NCI-H1694 (cell line): ENCODE data around the gene STARD7.
"Not testable (repeated sequence)": the region's sequence is repeated elsewhere in the genome, so short reads cannot be mapped to it uniquely, and the experiment has no call there.

Source experiments
- DNase-seq: peaks from one replicate; lab custom pipeline; 2025; lab: John Stamatoyannopoulos, UW

STARD7 gene

GRCh38 chr2:96148410-96149217, 60.0 kb downstream of the STARD7 start:
- peak; percentile 52 for DNase-seq

GRCh38 chr2:96147593-96148201, 60.9 kb downstream of the STARD7 start:
- no peak for DNase-seq

- DNase-seq = no peak
Observed at GRCh38 chr2:96146881-96147592, 61.6 kb downstream of the STARD7 start.

GRCh38 chr2:96146153-96146880, 62.3 kb downstream of the STARD7 start:
- DNase-seq = no peak

- DNase-seq = no peak
Observed at GRCh38 chr2:96145848-96146152, 62.8 kb downstream of the STARD7 start.

- DNase-seq = no peak
Observed at GRCh38 chr2:96145036-96145847, 63.4 kb downstream of the STARD7 start, which contains the start of gene DUSP2. TSS of gene DUSP2 (minus strand) at chr2:96145440. CDS start at chr2:96145354, 86 bp downstream.

- no peak for DNase-seq
Observed at GRCh38 chr2:96144481-96145035, 64.1 kb downstream of the STARD7 start.

- peak; percentile 65 for DNase-seq
Observed at GRCh38 chr2:96143848-96144480, 64.7 kb downstream of the STARD7 start.

- DNase-seq = no peak
Observed at GRCh38 chr2:96143231-96143847, 65.3 kb downstream of the STARD7 start.

- no peak for DNase-seq
Observed at GRCh38 chr2:96142217-96143113, 66.2 kb downstream of the STARD7 start.

- DNase-seq = not testable (repeated sequence)
Observed at GRCh38 chr2:96141624-96141967, 67.0 kb downstream of the STARD7 start.

GRCh38 chr2:96140941-96141623, 67.5 kb downstream of the STARD7 start:
- no peak for DNase-seq

GRCh38 chr2:96139181-96139758, 69.4 kb downstream of the STARD7 start:
- DNase-seq = no peak

GRCh38 chr2:96138179-96139145, 70.2 kb downstream of the STARD7 start, which contains the start of gene ASTL:
TSS of gene ASTL (minus strand) at chr2:96138502. CDS start at chr2:96138436, 66 bp downstream.
- peak; percentile 46 for DNase-seq

GRCh38 chr2:96137321-96138178, 71.1 kb downstream of the STARD7 start:
- no peak for DNase-seq

GRCh38 chr2:96136129-96136720, 72.4 kb downstream of the STARD7 start:
- DNase-seq = no peak
